Skeletal muscle tissue (tissue), 4 donors: ENCODE measurements around the gene PTPN13. TPM values are rescaled to one million over a fixed set of nuclear protein-coding genes. Genes with fewer than 3 reads are reported as not detected.

Experiments used
- H3K27ac ChIP-seq: one replicate; pipeline ENCODE4 v1.7.0; 2013; ENCODE audit warnings: mild to moderate bottlenecking, low read depth, low read length, inconsistent platforms
- H3K27me3 ChIP-seq, 3 donors: one replicate each; pipeline ENCODE4 v1.7.0; 2013; ENCODE audit warnings: low read length in 3 of 3; ENCODE audit not compliant: control insufficient read depth in 3 of 3, insufficient read depth in 3 of 3
- H3K36me3 ChIP-seq, 3 donors: one replicate each; pipeline ENCODE4 v1.7.0; 2013; ENCODE audit warnings: low read length in 3 of 3; ENCODE audit not compliant: control insufficient read depth in 3 of 3, insufficient read depth in 3 of 3
- H3K4me1 ChIP-seq, 3 donors: one replicate each; pipeline ENCODE4 v1.7.0; 2013; ENCODE audit warnings: low read length in 3 of 3, mild to moderate bottlenecking in 3 of 3; ENCODE audit not compliant: control insufficient read depth in 3 of 3, insufficient read depth in 3 of 3
- H3K4me3 ChIP-seq, 3 donors: one replicate each; pipeline ENCODE4 v1.7.0; 2013; ENCODE audit warnings: low read length in 3 of 3
- H3K9ac ChIP-seq, 3 donors: one replicate each; pipeline ENCODE4 v1.7.0; 2013; ENCODE audit warnings: low read length in 3 of 3, mild to moderate bottlenecking in 3 of 3, moderate library complexity in 2 of 3, low read depth in 1 of 3
- H3K9me3 ChIP-seq, 3 donors: one replicate each; pipeline ENCODE4 v1.7.0; 2013; ENCODE audit warnings: low read length in 3 of 3; ENCODE audit not compliant: control insufficient read depth in 3 of 3
- total RNA-seq: library from RNA; depleted of rRNA; stranded (reverse); fragments of >200 nt; gene quantifications from one replicate; pipeline ENCODE4 v1.2.3, GENCODE V29; 2014
- donor health status: Osteomylitis.

The PTPN13 gene
- total RNA-seq, 1 donor from 2014 or later, result 21.9 TPM

- H3K27ac ChIP-seq, result no peak overlapping the region
- H3K4me1 ChIP-seq, result no peaks in the 10 kb centered on the region
- no peaks in the 10 kb centered on the region for H3K36me3 ChIP-seq
- H3K4me3 ChIP-seq, result no peak overlapping the region
- no peak overlapping the region for H3K9ac ChIP-seq
- no peaks in the 10 kb centered on the region for H3K9me3 ChIP-seq
- no peaks in the 10 kb centered on the region for H3K27me3 ChIP-seq
These were observed 136.2 kb downstream of the PTPN13 start for GRCh38 chr4:86730310-86730709.

- H3K9ac ChIP-seq, result no peak overlapping the region
- no peak overlapping the region for H3K27ac ChIP-seq
- H3K4me3 ChIP-seq, result no peak overlapping the region
- H3K27me3 ChIP-seq, result no peaks in the 10 kb centered on the region
- no peaks in the 10 kb centered on the region for H3K9me3 ChIP-seq
- no peaks in the 10 kb centered on the region for H3K36me3 ChIP-seq
- H3K4me1 ChIP-seq, result no peaks in the 10 kb centered on the region
These were observed 143.1 kb downstream of the PTPN13 start for GRCh38 chr4:86737244-86737643.

- no peak overlapping the region for H3K27ac ChIP-seq
- no peaks in the 10 kb centered on the region for H3K36me3 ChIP-seq
- no peak overlapping the region for H3K4me3 ChIP-seq
- H3K27me3 ChIP-seq, result no peaks in the 10 kb centered on the region
- H3K9ac ChIP-seq, result no peak overlapping the region
- no peaks in the 10 kb centered on the region for H3K9me3 ChIP-seq
- H3K4me1 ChIP-seq, result no peaks in the 10 kb centered on the region
These were observed 147.7 kb downstream of the PTPN13 start for GRCh38 chr4:86741846-86742245.

GRCh38 chr4:86744570-86744969, 150.5 kb downstream of the PTPN13 start:
- no peak overlapping the region for H3K9ac ChIP-seq
- H3K27ac ChIP-seq, result no peak overlapping the region
- no peaks in the 10 kb centered on the region for H3K9me3 ChIP-seq
- H3K36me3 ChIP-seq, result no peaks in the 10 kb centered on the region
- H3K4me1 ChIP-seq, result no peaks in the 10 kb centered on the region
- H3K27me3 ChIP-seq, result no peaks in the 10 kb centered on the region
- H3K4me3 ChIP-seq, result no peak overlapping the region

GRCh38 chr4:86749121-86749520, 155.0 kb downstream of the PTPN13 start:
- no peak overlapping the region for H3K9ac ChIP-seq
- no peaks in the 10 kb centered on the region for H3K27me3 ChIP-seq
- no peaks in the 10 kb centered on the region for H3K36me3 ChIP-seq
- no peak overlapping the region for H3K4me3 ChIP-seq
- no peak overlapping the region for H3K27ac ChIP-seq
- no peaks in the 10 kb centered on the region for H3K9me3 ChIP-seq
- no peaks in the 10 kb centered on the region for H3K4me1 ChIP-seq

GRCh38 chr4:86755388-86755787, 161.3 kb downstream of the PTPN13 start:
- H3K9ac ChIP-seq, result no peak overlapping the region
- H3K27ac ChIP-seq, result no peak overlapping the region
- H3K27me3 ChIP-seq, result no peaks in the 10 kb centered on the region
- no peak overlapping the region for H3K4me3 ChIP-seq
- no peaks in the 10 kb centered on the region for H3K4me1 ChIP-seq
- no peaks in the 10 kb centered on the region for H3K9me3 ChIP-seq
- H3K36me3 ChIP-seq, result no peaks in the 10 kb centered on the region

- no peak overlapping the region for H3K4me3 ChIP-seq
- no peaks in the 10 kb centered on the region for H3K27me3 ChIP-seq
- H3K27ac ChIP-seq, result no peak overlapping the region
- no peak overlapping the region for H3K9ac ChIP-seq
- no peaks in the 10 kb centered on the region for H3K36me3 ChIP-seq
- no peaks in the 10 kb centered on the region for H3K4me1 ChIP-seq
- H3K9me3 ChIP-seq, result no peaks in the 10 kb centered on the region
These were observed 163.4 kb downstream of the PTPN13 start for GRCh38 chr4:86757468-86757867.

GRCh38 chr4:86759298-86759697, 165.2 kb downstream of the PTPN13 start:
- Histone ChIP-seq H3K9ac (no peak overlapping the region), H3K9me3 (no peaks in the 10 kb centered on the region), H3K4me1 (no peaks in the 10 kb centered on the region), H3K4me3 (no peak overlapping the region), H3K36me3 (no peaks in the 10 kb centered on the region), H3K27me3 (no peaks in the 10 kb centered on the region), H3K27ac (no peak overlapping the region)

- Histone ChIP-seq H3K36me3 (no peaks in the 10 kb centered on the region), H3K4me3 (no peak overlapping the region), H3K27me3 (no peaks in the 10 kb centered on the region), H3K4me1 (no peaks in the 10 kb centered on the region), H3K27ac (no peak overlapping the region), H3K9me3 (no peaks in the 10 kb centered on the region), H3K9ac (no peak overlapping the region)
These were observed 168.5 kb downstream of the PTPN13 start for GRCh38 chr4:86762649-86763048.

GRCh38 chr4:86769794-86770193, 175.7 kb downstream of the PTPN13 start:
- no peaks in the 10 kb centered on the region for H3K4me1 ChIP-seq
- no peak overlapping the region for H3K9ac ChIP-seq
- H3K27me3 ChIP-seq, result no peaks in the 10 kb centered on the region
- H3K36me3 ChIP-seq, result no peaks in the 10 kb centered on the region
- H3K9me3 ChIP-seq, result no peaks in the 10 kb centered on the region
- no peak overlapping the region for H3K27ac ChIP-seq
- no peak overlapping the region for H3K4me3 ChIP-seq

GRCh38 chr4:86771141-86771540, 177.0 kb downstream of the PTPN13 start:
- no peak overlapping the region for H3K27ac ChIP-seq
- no peaks in the 10 kb centered on the region for H3K36me3 ChIP-seq
- H3K9ac ChIP-seq, result no peak overlapping the region
- no peaks in the 10 kb centered on the region for H3K27me3 ChIP-seq
- no peaks in the 10 kb centered on the region for H3K4me1 ChIP-seq
- no peaks in the 10 kb centered on the region for H3K9me3 ChIP-seq
- no peak overlapping the region for H3K4me3 ChIP-seq
